ENCODE data around the gene SFTA2.
"Not testable (repeated sequence)": the region's sequence is repeated elsewhere in the genome, so short reads cannot be mapped to it uniquely, and the experiment has no call there.

Gene SFTA2

DNA sequence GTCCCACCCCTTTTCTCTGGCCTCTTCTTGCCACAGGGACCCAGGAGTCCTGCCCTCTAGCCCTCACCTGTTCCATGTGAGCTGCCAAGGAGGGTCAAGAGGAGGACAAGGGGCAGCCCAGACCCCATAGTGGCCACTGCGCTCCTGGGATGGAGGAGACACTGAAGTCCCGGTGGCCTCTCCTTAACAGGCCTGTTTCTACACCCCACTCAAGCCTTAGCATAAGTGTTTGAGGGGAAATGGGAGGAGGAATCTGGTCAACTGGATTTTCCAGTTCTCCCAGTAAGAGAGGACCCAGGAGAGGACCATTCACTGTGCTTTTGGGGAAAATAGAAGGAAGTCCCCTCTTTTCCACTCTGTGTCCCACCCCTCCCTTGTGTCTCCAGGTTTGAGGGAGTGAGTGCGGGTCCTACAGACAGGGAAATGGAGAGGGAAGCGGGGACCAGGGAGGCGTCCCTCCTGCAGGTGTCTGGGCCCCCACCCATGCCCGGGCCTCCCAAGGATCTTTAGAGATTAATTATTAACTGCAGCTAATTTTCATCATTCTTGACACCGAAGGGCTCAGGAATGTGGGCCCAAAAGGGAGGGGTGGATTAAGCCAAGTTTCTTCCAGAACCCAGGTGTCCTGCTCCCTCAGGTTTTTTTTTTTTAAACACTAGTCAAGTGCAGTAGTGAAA is at the start of gene SFTA2:
Gene SFTA2 (minus strand): TSS at position 202 of the 677 bp plus-strand sequence. CDS start 74 bp downstream, at position 128.
- DNase-seq, result no peak

DNA sequence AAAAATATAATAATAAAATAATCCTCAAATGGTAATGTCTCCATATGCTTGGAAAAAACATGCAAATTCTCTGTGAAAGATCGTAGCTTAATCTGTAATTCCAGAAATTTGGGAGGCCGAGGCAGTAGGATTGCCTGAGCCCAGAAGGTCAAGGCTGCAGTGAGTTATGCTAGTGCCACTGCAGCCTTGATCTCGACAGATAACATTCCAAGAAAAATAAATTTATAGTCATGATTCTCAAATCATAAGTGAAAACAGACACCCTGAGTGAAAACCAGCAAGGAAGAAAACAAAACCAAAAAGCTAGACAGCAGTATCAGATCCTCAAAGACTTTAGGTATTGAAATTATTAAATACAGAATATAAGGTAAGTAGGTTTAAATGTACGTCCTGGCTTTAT is 47.7 kb upstream of the SFTA2 start:
- no peak for DNase-seq

DNA sequence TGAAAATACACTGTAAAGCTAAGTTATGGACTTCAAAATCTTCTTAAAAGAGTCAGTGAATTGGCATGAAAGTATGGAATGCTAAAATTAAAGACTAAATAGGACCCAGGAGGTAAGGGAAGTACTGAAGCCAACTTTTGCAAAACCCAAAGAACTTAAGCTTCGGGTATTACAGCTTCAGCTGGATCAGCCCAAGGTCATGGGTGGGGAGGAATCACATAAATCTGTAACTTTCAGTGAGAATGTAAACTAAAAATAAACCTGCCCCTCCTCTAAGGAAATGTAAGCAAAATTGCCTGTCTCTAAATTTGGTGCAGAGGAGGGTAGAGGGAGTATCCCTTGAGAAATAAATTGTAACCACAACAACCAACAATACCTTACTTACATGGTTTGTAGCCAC is 47.2 kb upstream of the SFTA2 start:
- DNase-seq, result no peak

DNA sequence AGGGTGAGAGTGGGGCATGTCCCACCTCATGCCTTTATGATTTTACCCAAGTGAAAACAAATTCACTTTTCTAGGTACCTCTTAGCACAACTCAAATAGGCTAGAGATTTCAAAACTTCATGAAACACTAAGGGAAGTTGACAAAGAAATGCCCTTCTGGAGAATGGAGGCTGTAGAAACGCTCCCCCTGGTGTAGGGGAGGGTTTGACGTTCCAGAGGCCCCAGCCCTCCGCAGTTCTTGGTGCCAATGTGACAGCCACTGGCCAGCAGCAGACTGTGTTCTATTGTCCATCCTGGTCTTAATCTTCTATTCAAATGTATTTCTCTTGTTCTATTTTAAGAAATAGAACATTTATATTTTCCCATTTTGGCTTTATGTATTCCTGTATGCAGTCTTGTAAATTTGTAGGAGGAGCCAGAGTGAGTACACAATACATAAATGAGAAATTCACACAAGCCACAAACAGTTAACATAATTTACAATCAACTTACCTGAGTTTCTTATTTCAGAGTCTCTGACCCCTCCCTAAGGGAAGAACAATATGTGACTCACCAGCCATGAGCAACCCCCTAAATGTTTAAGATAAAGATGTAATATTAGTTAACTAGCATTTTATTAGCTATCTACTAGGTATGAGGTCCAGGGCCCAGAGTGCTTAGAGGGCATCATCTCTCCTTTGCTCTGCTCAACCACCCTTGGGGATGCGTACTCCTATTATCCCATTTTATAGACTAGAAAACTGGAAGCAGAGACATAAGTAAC is 42.7 kb upstream of the SFTA2 start:
- DNase-seq, result no peak

DNA sequence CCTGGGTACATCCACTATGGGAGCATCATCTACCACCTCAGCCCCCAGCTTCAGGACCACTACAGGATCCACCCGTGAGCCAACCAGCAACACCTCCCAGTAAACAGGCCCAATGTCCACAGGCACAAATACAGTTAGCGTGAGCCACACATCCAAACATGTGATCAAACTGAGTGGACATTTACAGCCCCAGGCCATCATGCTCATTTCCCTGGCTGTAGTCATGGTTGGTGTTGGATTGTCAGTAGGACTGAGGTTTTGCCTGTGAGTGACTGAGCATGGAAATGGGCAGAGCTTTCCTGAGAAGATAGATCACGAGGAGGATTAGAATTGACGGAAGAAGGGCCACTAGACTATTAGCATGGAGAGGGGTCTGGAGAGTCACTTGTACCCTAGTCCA is 40.8 kb upstream of the SFTA2 start:
- DNase-seq, result no peak

DNA sequence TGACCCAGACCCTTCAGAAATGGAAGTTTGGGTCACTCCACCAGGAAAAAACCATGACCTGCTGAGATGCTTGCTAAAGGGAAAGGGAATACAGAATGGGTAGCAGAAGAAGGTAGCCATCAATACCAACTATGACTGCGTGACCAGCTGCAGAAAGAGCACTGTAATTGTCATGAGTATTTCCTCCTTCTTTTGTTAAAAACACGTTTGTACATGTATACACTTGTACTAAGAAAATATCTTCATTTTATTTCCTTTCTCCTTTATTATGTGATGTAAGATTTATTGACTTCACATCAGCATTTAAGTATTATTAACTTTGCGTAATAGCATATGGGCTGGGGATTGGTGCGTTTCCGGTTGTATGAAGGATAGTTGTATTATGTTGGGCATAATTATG is 39.0 kb upstream of the SFTA2 start:
- no peak for DNase-seq

DNA sequence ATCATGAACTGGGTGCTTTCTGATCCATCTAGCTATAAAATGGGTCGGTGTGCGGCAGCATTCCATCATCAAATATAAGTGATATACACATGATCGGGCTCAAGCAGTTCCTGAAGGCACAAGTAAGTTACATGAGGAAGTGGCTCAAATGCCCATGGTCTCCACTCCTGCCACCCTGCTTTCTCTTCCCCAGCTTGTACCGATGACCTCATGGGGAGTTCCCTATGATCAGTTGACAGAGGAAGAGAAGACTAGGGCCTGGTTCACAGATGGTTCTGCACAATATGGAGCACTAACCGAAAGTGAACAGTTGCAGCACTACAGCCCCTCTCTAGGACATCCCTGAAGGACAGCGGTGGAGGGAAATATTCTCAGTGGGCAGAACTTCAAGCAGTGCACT is 37.2 kb upstream of the SFTA2 start:
- not testable (repeated sequence) for DNase-seq

DNA sequence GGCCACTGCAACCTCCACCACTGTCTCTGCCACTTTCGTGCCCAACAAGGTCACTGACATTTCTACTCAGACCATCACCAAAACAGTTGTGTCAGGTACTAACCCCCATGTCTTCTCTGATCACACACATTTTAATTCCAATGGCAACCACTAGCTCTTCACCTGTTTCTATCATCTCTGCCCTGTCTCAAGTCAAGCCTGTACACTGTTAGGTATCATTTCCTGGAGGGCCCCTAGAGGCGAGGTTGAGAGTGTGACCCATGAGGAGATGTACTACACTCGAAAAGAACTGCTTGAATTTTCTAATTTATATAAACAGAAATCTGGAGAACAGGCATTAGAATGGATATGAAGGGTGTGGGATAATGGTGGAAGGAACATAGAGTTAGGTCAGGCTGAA is 34.2 kb upstream of the SFTA2 start:
- no peak for DNase-seq

DNA sequence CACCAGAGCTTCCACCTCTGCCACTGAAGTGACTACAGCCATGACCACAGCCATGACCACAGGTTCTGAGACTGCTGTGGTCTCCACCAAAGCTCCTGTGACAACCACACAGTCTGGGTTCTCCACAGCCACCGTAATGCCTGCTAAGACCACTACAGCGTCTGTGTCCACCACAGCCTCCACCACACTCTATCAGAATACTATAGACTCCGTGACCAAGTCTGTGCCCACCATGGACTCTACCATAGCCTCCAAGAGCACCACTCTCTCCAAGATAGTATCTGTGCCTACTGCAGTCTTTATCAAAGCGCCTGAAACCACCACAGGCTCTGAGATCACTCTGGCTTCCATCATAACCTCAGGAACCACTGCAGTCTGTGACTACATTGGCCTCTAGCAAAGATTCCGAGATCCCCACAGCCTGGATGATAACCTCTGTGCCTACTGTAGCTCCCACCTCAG is 33.2 kb upstream of the SFTA2 start:
- DNase-seq, result no peak

DNA sequence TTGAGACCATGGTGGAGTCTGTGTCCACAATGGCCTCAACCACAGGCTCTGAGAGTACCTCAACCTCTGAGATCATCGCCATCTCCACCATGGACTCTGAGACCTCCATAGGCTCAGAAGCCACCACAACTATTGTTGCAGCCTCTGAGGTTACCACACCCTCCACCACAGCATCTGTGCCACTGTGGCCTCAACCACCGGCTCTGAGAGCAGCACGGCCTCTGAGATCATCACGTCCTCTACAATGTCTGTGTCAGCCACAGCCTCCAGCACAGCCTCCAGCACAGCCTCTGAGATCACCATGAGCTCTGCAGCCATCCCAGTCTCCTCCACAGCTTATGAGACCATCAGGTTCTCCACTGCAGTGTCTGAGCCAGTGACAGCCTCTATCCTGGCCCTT is 32.1 kb upstream of the SFTA2 start:
- DNase-seq, result no peak

DNA sequence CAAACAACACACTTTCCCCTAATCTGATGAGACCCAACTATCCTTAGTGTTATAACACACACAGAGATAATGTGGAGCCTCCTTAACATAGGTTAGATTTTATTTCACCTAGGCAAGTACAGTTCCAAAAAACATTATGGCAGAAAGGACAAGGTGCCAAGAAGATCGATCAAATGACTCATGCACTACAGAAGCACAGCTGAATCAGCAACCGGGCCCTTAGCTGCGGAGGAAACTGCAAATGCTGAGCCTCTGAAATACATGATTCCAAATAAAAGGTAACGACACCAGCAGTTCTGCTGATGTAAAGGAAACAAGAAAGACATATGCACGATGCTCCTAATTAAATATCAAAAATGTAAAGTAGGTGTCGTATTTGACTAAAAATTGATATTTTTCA is 31.7 kb upstream of the SFTA2 start:
- no peak for DNase-seq

DNA sequence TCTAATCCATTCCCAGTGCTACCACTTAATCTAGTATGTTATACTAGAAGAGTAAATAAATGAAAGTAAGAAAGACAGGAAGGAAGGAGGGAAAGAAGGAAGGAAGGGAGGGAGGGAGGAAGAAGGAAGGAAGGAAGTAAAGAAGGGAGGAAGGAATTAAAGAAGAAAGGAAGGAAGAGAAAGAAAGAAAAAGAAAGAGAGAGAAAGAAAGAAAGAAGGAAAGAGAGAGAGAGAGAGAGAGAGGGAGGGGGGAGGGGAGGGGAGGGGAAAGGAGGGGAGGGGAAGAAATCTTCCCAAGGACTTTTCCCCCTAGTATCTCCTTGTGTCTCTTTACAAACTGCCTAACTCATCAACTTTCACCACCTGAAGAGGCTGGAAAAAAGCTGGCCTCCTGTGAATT is 30.7 kb upstream of the SFTA2 start:
- DNase-seq, result no peak

DNA sequence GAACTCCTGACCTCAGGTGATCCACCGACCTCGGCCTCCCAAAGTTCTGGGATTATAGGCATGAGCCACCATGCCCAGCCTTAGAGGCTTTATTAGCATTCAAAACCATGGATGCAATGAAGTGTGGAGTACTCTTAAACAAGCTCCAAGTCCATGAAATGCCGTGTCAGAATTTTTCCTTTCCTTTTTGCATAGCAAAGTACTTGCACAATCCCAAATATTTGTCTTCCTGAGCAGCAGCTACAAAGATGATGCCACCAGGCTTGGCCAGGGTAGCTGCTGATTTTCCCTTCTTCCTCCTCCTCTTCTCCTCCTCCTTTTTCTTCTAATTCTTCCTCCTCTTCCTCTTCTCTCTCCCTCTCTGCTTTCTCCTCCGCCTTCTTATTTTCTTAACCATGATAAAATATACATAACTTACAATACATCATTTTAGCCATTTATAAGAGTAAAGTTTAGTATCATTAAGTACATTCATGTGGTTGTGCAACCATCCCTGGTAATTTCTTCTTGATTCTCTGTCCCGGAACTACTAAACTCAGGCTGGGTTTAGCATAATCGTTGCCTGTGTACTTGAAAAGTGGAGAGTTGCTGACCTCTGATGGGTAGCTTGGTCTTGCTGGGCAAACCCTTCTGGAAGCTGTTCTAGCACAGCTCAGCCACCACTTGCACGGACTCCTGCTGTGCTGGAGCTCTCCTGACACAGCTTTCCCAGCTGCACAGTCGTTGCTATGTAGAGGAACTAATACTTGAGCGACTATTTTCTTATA is 29.1 kb upstream of the SFTA2 start:
- no peak for DNase-seq

DNA sequence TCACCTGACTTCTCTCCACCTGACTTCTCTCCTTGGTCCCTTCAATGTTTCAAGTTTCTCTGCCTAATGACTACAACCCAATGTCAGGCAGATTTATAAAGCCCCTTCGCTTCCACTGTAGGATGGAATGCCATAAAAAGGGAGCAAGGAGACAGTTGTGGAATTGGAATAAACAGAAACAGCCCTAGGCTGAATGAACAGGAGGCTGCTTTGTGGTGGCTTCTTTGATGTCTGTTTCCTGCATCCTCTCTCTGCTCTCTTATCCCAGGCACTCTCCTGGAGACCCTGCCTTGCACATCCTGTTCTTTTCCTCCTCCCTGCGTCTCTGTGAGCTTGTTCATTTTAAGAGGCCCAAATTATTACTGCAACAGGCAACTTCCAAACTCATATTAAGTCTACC is 25.7 kb upstream of the SFTA2 start:
- DNase-seq, result no peak

DNA sequence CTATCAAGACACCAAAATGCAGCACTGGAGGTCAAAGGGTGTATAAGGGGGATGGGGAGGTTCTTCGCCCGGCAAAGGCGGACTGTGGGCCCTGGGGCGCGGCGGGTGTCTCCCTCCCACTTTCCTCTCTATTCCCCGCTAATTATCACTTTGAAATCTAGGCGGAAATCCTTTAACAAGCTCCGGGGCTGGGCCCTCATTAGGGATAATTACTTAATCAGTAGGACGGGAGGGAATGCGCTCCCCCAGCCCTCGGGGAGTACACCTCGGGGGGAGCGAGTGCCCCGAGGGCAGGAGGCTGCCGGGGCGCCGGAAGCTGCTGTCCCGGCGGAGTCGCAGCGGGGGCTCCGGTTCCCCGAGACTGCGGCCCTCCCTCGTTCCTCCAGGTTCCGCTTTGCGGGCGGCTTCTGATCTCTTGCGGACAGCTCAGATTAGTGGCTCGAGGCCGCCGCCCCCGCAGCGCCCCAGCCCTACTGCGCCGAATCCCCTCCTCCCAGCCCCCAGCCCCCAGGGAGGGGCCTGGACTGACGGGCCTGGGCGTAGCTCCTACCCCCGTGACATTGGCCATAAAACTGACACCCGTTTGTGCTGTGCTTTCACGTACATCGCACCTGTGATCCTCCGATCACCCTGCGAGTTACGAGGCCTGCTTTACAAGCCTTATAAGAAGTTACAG is 23.5 kb upstream of the SFTA2 start:
- DNase-seq, result peak; percentile 90

DNA sequence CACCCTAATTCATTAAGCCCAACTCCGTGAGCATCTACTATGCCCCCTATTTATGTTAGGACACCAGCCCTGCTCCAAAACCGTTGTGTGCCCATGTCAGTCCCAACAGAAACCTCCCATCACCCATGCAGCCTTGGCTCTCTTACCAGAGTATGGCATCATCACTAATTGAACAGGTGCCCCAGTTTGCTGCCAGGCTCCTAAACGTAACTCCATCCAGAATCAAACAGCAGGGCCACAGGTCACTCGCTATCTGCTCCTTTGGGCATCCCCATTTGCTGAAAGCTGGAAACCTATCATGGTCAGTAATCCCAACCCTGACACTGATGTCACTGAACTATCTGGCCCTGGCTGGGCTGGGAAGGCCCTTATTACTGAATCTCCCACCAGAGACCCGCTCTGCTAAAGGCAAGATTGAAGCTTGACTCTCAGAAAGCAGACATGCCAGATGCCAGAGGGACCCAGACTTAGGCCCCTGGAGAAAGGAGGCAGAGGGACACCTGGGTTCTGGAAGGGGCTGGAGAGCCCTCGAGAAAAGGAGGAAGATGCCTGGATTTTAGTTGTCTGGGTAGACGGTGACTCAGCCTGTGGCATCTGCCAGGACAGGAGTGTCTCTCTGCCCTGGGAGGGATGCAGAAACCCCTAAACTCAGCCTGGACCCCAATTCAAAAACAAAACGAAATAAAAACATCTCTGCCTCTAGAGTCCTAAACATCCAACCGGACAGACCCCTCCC is 22.8 kb upstream of the SFTA2 start:
- DNase-seq, result no peak

DNA sequence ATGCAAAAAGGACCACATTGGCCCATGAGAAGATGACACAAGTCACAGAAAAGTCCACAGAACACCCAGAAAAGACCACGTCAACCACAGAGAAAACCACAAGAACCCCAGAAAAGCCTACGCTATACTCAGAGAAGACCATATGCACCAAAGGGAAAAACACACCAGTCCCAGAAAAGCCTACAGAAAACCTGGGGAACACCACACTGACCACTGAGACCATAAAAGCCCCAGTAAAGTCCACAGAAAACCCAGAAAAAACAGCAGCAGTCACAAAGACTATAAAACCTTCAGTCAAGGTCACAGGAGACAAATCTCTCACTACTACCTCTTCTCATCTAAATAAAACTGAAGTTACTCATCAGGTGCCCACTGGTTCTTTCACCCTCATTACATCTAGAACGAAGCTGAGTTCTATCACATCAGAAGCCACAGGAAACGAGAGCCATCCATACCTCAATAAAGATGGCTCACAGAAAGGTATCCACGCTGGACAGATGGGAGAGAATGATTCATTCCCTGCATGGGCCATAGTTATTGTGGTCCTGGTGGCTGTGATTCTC is 20.0 kb upstream of the SFTA2 start:
- no peak for DNase-seq

DNA sequence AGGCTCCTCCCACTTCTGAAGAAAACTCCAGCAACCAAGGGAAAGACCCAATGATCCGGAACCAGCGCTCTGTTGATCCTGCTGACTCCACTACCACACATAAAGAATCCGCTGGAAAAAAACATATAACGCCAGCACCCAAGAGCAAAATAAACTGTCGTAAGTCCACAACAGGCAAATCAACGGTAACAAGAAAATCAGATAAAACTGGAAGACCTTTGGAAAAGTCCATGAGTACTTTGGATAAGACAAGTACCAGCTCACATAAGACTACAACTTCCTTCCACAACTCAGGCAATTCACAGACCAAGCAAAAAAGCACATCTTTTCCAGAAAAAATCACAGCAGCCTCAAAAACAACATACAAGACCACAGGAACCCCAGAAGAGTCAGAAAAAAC is 16.8 kb upstream of the SFTA2 start:
- no peak for DNase-seq

DNA sequence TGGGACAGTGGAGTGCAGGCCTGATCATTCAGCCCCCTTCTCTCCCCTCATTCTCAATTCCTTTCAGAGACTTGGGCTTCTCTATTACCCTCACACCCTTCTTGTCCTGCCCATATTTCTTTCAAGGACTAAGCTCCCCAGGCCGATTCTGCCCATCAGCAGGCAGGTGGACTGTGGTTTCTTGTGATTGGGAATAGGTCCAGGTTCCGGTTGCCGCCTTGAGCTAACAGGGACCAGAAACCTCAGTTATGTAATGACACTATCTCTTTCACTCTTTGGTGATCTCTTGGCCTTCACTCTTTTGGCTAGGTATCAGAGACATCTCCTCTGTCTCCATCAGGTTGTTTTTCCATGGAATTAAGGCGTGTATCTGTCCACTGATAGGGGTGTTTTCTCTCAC is 15.3 kb upstream of the SFTA2 start:
- DNase-seq, result no peak

DNA sequence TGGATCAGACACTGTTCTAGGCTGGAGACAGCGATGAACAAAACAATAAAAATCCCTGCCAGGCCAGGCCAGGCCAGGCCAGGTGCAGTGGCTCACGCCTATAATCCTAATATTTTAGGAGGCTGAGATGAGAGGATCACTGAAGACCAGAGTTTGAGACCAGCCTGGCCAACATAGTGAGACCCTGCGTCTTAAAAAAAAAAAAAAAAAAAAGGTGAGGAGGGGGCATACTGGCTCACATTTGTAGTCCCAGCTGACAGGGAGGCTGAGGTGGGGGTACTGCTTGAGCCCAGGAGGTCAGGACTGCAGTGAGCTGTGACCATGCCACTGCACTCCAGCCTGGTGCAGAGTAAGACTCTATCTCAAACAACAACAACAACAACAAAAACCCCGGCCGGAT is 13.3 kb upstream of the SFTA2 start:
- DNase-seq, result no peak

DNA sequence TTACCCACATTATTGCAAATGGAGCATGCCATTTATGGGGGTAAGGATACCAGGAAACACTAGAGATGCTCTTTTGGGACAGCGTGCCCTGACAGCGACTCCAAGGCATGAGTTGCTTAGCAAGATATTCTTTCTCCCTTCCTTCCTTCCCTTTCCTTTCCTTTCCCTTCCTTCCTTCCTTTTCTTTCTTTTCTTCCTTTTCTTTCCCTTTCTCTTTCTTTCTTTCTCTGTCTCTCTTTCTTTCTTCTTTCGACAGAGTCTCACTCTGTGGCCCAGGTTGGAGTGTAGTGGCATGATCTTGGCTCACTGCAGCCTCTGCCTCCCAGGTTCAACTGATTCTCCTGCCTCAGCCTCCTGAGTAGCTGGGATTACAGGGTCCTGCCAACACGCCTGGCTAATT is 12.1 kb upstream of the SFTA2 start:
- no peak for DNase-seq

DNA sequence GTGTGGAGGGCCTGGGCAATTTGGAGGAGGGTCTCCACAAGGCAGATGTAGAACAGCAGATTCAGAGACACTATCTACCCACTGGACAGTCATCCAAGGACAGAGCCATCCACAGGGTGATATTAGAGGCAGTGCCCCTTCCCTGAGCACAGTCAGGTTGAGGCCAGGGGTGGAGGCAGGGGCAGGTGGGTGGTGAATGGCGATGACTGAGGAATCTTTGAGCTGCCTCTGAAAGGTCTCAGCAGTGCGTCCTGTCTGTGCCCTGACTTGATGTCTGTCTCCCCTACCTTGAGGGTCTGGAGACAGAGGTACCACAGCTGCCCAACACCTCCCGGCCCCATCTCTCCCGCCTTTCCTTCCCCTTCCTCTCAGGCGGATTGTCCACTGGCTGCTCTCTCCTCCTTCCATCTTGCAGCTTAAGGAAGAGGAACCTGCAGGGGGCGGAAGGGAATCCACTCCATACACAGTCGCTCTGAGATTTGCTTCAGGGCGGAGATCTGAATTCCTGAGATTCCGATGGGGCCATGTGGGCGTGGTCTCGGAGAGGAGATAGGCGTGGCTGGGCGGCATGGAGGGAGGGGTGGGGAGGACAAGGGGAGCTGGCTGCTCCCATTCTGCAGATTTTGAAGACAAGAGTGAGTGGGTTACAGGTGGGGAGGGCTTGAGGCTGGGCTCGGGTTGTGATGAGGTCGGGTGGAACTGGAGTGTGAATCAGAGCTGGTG is 10.5 kb upstream of the SFTA2 start:
- no peak for DNase-seq

Data from activated CD8-positive, alpha-beta memory T cell treated with anti-CD3 and anti-CD28 coated beads for 24 hours (primary cell).